HG03442 (cell line): Measurements from ENCODE around the gene TSPAN16.
"Not testable (repeated sequence)": the region's sequence is repeated elsewhere in the genome, so short reads cannot be mapped to it uniquely, and the experiment has no call there.

Experiments
- ATAC-seq: cut with Tn5 transposase; IDR thresholded peaks from one replicate; pipeline ENCODE4 v1.9.1; 2021; ENCODE audit warnings: mild to moderate bottlenecking, moderate library complexity; ENCODE audit not compliant: unreplicated experiment

The TSPAN16 gene

DNA sequence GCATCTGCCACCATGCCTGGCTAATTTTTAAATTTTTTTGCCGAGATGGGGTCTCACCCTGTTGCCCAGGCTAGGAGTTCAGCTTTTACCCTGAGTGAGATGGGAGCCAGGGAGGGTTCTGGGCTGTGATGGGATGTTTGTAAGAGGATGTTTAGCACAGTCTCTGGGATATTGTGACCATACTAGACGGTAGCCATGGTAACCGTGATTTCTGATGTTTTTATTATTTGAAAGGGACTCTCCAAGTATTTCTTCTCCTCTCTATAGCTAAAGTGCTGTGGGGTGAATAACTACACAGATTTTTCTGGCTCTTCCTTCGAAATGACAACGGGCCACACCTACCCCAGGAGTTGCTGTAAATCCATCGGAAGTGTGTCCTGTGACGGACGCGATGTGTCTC lies 10.4 kb downstream of the TSPAN16 start:
- ATAC-seq, result no peak

DNA sequence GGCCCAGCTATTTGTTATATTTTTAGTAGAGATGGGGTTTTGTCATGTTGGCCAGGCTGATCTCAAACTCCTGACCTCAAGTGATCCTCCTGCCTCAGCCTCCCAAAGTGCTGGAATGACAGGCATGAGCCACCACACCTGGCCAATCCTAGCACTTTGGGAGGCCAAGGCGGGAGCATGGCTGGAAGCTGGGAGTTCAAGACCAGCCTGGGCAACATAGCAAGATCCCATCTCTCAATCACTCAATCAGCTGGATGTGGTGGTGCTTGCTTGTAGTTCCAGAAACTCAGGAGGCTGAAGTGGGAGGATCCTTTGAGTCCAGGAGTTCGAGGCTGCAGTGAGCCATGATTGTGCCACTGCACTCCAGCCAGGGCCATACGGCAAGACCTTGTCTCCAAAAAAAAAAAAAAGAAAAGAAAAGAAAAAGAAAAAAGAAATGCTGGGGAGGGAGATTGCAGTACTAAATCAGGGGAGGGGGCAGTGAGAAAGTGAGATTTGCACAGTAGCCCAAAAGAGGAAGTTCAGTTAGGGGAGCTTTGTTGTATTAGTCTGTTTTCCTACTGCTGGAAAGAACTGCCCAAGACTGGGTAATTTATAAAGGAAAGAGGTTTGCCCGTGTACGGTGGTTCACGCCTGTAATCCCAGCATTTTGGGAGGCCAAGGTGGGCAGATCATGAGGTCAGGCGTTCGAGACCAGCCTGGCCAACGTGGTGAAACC lies 24.5 kb downstream of the TSPAN16 start:
- not testable (repeated sequence) for ATAC-seq

DNA sequence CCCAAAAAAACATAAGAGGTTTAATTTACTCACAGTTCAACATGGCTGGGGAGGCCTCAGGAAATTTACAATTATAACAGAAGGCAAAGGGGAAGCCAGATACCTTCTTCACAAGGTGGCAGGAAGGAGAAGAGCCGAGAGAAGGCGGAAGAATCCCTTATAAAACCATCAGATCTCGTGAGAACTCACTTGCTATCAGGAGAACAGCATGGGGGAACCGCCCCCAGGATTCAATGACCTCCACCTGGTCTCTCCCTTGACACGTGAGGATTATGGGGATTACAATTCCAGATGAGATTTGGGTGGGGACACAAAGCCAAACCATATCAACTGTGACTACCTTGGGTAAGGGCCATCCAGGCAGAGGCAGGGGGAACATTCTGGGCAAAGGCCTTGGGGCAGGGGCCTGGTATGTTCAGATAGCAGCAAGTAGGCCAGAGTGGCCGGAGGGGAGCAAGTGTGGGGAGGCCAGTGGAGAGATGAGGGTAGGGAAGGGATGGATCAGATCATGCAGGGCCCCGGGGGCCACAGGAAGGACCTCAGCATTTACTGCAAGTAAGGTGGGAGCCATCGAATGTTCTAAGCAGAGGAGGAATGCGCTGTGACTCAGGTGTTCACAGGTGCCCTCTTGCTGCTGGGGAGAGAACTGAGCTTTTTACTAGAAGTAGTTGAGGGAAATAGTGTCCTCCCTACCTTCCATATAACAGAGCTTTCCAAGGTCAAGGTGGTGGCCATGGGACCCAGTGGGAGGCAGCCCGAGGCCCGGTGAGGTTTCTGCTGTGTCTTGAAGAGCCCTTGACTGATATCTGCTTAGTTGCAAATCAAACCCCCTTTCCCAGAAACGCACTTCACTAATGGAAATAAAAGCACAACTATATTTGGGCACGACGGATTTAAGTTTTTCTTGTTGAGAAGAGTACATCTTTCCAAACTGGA lies 25.5 kb downstream of the TSPAN16 start:
- ATAC-seq, result no peak

DNA sequence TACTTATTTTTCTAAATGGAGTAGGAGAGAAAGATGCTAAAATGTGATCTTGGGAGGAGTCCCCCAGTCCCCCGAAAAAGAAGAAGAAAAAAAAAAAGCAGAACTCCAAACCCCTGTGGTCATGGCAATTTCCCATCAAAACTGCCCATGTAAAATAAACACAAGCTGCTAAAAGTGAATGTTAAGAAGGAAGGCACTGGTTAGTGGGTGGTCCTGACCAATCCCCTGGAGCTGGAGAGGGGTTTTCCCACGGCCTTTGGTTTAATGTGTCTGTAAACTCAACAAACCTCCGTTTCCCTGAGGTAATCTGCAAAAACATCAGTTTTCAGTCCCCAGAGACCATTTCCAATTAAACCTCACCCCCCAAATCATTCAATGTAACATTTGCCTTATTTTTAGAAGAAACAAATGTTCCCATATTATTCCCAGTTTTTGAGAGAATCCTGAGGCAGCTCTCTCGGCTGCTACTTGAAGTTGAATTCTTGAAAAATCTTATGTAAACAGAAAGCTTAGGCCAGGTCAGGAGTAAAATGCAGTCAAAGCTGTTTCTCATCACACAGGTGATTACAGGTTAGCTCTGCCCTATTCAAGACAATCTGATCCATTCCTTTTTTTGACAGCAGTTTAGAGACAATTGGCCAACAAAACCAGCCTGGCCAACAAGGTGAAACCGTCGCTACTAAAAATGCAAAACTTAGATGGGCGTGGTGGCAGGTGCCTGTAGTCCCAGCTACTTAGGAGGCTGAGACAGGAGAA lies 26.5 kb downstream of the TSPAN16 start:
- no peak for ATAC-seq

DNA sequence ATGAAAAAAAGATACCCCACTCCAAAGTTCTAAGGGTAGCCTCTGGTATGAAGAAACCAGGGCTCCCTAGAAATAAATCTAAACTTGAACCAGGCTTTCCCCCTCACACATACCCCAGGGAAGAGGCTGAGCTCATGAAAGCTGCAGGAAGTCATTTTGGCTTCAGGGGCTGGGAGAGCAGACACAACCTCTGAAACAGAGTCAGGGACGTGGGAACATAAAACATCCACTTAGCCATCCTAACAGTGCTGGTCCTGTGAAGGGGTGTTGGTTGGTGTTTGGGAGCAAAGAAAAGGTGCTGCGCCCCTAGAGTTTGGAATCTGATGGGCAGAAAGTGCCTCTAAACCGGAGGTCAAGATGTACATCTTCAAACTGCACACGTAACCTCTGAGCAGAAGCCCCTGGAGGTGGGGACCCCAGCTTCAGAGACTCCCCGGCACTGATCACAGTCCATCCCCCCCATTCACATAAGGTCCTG lies 27.7 kb downstream of the TSPAN16 start:
- no peak for ATAC-seq

DNA sequence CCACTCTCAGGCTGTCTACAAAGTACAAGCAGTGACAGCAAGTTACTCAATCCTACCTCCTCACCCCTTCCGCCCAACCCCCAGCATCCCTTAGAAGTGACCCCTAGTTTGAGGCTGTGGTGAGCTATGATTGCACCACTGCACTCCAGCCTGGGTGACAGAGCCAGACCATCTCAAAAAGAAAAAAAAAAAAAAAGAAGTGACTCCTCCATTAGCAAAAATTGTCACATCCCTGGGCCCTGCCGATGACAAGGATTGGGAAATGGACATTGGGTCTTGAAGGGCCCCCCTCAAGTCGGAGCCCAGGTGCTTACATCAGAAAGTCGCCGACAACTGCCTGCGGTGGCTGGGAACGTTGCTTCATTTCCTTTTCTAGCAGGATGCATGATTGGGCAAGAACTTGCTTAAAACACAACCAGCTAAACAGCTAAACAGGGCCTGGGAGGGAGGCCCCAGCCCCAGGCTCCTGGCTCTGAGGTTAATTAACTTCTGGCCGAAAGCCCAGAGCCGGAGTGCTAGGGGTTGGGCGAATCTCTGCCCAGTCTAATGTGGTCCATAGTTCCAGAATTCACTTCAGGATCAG lies 28.2 kb downstream of the TSPAN16 start:
- no peak for ATAC-seq

DNA sequence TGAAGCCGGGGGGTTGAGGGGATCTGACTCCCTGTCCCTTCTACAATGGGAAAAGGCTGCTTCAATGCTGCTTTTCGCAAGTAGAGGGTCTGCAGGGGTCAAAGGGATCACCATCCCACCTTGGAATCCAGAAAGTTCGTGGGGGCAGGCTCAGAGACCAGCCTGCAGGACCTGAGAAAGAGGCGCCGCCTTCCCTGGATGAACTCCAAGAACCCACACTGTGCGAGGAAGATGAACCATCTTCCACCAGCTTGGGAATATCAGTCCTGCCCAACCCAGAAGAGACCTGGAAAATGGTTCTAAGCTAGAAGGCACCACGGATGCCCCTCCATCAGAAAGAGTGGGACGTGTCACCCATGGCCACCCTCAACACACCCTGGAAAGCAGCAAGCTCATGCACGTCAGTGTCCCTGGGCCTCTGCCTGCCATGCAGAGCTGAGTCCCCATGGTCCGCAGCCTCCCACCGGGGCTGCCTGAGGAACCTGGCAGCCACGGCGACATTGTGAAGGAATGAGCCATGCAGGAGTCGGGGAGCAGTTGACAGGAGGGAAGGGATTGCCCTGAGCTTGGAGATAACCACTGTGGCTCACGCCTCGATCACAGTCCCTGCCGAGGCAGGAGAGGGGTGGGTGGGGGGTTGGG lies 28.9 kb downstream of the TSPAN16 start:
- no peak for ATAC-seq

DNA sequence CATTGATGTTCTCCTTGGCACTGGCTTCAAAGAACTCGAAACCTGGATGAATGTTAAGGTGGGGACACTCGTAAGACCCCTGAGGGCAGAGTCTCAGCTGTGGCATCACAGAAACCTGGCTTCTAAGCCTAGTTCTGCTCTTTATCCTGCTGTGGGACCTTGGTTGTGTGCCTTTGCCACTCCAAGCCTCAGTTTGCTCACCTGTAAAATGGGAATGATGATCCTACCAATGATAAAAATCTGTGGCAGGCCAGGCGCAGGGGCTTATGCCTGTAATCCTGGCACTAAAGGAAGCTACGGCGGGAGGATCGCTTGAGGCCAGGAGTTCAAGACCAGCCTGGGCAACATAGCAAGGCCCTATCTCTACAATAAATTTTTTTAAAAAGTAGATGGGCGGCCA lies 29.6 kb downstream of the TSPAN16 start:
- ATAC-seq, result no peak

DNA sequence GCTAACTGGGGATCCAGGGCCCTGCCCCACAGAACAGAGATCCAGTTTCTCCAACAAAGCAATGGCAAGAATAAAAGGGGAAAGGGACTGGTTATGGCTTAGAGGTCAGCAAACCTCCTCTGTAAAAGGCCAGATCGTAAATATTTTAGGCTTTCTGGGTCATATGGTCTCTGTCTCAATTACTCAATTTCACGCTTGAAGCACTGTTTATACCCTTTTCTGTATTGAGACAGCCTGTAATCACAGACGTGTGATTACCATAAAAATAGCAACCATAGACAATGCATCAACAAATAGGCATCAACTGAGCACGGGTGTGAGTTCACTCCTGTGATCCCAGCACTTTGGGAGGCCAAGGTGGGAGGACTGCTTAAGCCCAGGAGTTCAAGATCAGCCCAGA lies 34.2 kb downstream of the TSPAN16 start:
- no peak for ATAC-seq

DNA sequence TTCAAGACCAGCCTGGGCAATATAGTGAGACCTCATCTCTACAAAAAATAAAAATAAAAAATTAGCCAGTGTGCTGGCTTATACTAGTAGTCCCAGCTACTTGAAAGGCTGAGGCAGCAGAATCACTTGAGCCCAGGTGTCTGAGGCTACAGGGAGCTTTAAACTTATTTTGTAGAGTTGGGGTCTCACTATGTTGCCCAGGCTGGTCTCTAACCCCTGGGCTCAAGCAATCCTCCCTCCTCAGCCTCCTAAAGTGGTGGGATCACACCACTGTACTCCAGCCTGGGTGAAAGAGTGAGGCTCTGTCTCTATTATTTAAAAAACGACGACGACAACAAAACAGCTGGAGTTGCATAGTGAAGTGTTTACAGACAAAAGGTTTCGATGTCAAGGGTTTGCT lies 35.5 kb downstream of the TSPAN16 start:
- no peak for ATAC-seq

DNA sequence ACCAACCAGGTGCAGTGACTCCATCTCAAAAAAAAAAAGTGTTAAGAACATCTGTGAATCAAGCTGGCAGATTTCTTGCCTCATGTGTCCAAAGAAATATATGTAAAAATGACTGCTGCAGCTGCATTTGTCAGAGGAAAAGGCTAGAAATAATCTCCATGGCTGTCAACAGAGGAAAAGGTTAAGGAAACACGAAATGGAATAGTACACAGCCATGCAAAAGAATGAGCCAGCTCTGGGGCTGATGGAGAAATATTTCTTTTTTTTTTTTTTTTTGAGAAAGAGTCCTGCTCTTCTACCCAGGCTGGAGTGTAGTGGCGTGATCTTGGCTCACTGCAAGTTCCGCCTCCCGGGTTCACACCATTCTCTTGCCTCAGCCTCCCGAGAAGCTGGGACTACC lies 36.9 kb downstream of the TSPAN16 start:
- ATAC-seq, result no peak

DNA sequence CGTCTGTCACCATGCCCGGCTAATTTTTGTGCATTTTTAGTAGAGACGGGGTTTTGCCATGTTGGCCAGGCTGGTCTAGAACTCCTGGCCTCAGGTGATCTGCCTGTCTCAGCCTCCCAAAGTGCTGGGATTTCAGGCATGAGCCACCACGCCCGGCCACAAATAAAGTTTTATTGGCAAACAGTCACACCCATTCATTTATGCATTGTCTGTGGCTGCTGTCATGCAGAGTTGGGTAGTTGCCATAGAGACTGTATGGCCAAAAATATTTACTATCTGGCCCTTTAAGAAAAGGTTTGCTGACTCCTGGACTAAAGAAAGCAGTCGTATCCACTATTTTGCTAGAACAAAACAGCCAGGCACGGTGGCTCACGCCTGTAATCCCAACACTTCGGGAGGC lies 37.9 kb downstream of the TSPAN16 start:
- not testable (repeated sequence) for ATAC-seq

DNA sequence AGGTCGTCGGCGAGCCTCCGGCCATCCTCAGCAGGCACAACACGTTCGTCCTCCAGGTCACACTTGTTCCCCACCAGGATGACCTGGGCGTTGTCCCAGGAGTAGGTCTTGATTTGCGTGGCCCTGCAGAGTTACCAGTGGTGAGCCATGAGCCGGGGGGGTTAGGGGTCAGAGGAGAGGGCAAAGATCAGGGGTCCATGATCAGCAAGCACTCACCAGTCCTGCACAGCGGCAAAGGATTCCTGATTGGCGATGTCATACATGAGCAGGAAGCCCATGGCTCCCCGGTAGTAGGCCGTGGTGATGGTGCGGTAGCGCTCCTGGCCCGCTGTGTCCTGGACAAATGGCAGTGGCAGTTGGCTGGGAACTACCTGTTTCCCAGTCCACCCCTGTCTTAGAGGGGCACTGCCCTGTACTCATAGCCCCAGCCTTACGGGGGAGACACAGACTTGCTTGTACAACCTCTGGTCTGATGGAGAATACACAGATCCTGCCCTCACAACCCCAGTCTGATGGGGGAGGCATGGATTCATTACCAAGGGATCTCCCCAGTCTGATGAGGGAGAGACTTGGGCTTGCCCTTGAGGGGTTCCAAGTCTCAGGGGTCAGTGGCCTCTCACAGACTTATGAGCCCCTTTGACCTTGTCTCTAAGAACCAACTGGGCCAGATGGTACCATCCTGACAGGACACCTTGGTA lies 39.6 kb downstream of the TSPAN16 start:
- ATAC-seq, result no peak

DNA sequence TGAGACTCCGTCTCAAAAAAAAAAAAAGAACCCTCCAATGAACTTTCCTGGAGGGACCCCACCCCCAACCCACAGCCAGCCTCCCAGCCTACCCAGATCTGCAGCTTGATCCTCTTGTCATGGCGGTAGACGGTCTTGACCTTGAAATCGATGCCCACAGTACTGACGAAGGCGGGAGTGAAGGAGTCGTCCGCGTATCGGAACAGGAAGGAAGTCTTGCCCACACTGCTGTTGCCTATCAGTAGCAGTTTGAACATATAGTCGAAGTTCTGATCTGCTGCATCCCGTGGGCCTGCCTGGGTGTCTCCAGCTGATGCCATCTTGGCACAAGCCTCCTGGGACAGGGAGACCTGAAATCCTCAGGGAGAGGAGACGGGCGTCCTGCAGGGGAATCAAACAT lies 41.1 kb downstream of the TSPAN16 start:
- no peak for ATAC-seq

DNA sequence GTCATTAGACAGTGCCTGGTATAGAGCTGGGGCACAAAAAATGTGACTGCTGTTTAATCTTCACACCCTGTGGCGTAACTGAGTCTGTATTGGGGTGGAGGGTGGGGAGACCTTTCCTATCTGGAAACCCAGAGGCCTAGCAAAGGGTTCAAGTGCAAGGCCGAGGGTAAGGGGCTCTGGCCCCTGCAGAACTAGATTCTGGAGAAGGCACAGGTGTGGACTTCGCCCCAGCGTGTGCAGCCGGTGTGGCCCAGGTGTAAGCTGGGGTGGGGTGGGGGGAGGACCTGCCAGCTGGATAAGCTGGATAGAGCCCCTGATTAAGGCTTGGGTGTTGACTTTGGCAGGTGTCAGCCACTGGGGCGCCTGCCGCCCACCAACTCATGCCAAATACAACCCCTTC lies 42.2 kb downstream of the TSPAN16 start:
- ATAC-seq, result no peak

DNA sequence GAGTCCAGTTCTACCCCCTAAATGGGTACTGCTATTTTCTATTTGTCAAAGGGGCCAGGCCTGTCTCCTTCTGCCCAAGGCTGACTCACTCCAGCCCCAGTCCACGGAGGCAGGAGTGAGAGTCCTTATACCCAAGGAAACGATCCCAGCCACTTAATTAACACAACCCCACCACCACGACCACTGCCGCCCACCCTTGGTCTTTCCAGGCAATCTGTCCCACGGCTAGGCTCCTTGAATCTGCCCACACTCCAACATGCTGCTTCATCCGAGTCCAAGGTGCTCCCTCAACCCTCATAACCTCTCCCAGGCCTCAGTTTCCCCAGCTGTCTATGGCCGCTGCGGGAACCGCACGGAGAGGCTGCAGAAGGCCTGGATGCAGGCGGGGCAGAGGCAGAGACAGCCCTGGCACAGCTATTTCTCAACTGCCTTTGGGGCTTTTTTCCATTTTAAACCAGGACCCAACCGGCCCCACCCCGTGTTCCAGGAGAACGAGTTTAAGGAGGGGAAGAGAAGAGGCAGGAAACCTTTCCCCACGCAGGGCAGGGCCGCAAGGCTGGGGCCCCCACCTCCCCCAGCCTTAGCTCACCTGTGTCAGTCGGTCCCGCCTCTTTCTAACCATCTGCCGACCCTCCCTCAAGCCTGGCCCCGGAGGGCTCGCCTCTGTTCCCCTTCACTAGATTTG lies 42.8 kb downstream of the TSPAN16 start:
- ATAC-seq, result no peak

DNA sequence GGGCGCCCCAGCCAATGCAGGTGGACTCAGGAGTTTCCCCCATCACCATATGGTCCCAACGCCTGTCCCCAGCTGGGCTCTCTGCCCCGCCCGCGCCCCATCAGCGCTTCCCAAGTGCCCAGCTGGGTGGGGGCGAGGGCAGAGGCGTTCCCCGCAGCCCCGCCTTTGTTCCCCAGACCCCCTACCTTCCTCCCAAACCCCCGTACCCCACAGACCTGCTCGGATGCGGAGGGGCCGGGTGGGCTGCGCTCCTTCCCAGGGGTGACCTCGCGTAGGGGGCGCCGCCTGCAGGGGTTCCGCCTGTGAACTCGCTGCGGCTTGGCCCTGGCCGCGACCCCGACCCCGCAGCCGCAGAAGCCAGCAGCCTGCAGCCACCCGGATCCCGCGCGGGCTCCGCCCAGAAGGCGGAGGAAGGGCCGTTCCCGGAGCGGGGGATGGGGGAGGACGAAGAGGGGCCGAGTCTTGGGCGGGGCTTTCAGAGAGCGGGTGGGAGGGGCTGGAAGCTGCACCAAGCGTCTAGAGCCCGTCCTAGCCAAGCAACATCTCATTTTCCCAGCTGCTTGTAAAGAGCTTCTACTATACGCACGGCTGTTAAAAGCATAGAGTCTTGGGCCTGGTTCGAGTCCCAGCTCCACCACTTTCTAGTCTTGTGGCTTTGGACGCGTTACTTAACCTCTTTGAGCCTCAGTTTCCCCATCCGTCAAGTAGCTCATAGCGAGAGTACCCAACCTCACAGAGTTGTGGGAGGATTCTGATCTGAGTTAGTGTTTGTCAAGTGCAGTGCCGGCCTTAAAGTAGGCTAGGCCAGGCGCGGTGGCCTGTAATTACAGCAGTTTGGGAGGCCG lies 43.5 kb downstream of the TSPAN16 start, which contains the start of gene RAB3D:
Gene RAB3D (minus strand): TSS at position 404 of the 845 bp plus-strand sequence. CDS start 2,258 bp downstream, outside the sequence.
- peak; percentile 46 for ATAC-seq

DNA sequence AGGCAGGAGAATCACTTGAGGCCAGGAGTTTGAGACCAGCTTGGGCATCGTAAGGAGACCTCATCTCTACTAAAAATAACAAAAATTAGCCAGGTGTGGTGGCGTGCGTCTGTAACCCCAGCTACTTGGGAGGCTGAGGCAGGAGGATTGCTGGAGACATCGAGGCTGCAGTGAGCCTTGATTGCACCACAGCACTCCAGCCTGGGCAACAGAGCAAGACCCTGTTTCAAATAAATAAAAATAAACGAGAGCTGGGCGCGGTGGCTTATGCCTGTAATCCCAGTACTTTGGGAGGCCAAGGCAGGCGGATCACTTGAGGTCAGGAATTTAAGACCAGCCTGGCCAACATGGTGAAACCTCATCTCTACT lies 44.1 kb downstream of the TSPAN16 start:
- not testable (repeated sequence) for ATAC-seq
